Astrocyte (in vitro differentiated cells and primary cell): ENCODE measurements around the gene AGRN. TPM values are rescaled to one million over a fixed set of nuclear protein-coding genes. Genes with fewer than 3 reads are reported as not detected.

Experiments used
- DNase-seq: peaks from one replicate; pipeline ENCODE4 v3.0.0-alpha.2; 2010; ENCODE audit warnings: low read depth
- FAIRE-seq: peaks from 2 replicates; lab custom pipeline; 2011; peaks lifted over from hg19 to GRCh38; lab: Jason Lieb, UNC
- H2AFZ ChIP-seq: 2 replicates; pipeline ENCODE4 v1.6.0; 2012; ENCODE audit warnings: low read depth, low read length, inconsistent platforms
- H3K27ac ChIP-seq: 2 replicates; pipeline ENCODE4 v1.5.1; 2011; ENCODE audit warnings: low read depth, low read length, inconsistent platforms
- H3K27me3 ChIP-seq: 2 replicates; pipeline ENCODE4 v1.6.0; 2011; ENCODE audit warnings: low read length, inconsistent platforms; ENCODE audit not compliant: insufficient read depth
- H3K36me3 ChIP-seq: 2 replicates; pipeline ENCODE4 v1.5.1; 2011; ENCODE audit warnings: low read length, inconsistent platforms; ENCODE audit not compliant: insufficient read depth
- H3K4me1 ChIP-seq: 2 replicates; pipeline ENCODE4 v1.5.1; 2011; ENCODE audit warnings: low read length, inconsistent platforms; ENCODE audit not compliant: insufficient read depth
- H3K4me2 ChIP-seq: 2 replicates; pipeline ENCODE4 v1.6.0; 2012; ENCODE audit warnings: low read length, inconsistent platforms
- H3K4me3 ChIP-seq: 2 replicates; pipeline ENCODE4 v1.5.1; 2011; ENCODE audit warnings: low read depth, mild to moderate bottlenecking, low read length, inconsistent platforms; ENCODE audit not compliant: insufficient read depth
- H3K79me2 ChIP-seq: 2 replicates; pipeline ENCODE4 v1.6.0; 2012; ENCODE audit warnings: mild to moderate bottlenecking, low read length, inconsistent platforms; ENCODE audit not compliant: insufficient read depth
- H3K9ac ChIP-seq: 2 replicates; pipeline ENCODE4 v1.6.0; 2012; ENCODE audit warnings: mild to moderate bottlenecking, low read length, inconsistent platforms
- H3K9me3 ChIP-seq: 2 replicates; pipeline ENCODE4 v1.5.1; 2012; ENCODE audit warnings: low read depth, mild to moderate bottlenecking, low read length, inconsistent platforms; ENCODE audit not compliant: insufficient read depth
- H4K20me1 ChIP-seq: 2 replicates; pipeline ENCODE4 v1.6.0; 2012; ENCODE audit warnings: low read length, inconsistent platforms; ENCODE audit not compliant: insufficient read depth
- H3K27ac Mint-ChIP-seq: one replicate; pipeline ENCODE4 v1.8.0; 2021; ENCODE audit warnings: mild to moderate bottlenecking, mixed read lengths; ENCODE audit not compliant: unreplicated experiment
- H3K27me3 Mint-ChIP-seq: one replicate; pipeline ENCODE4 v1.8.0; 2021; ENCODE audit warnings: low read depth, mixed read lengths; ENCODE audit not compliant: unreplicated experiment
- H3K36me3 Mint-ChIP-seq: one replicate; pipeline ENCODE4 v1.8.0; 2021; ENCODE audit warnings: low read depth, mixed read lengths; ENCODE audit not compliant: unreplicated experiment
- H3K4me1 Mint-ChIP-seq: one replicate; pipeline ENCODE4 v1.8.0; 2021; ENCODE audit warnings: low read depth, mixed read lengths; ENCODE audit not compliant: unreplicated experiment
- H3K4me3 Mint-ChIP-seq: one replicate; pipeline ENCODE4 v1.8.0; 2021; ENCODE audit warnings: mild to moderate bottlenecking, moderate library complexity, mixed read lengths; ENCODE audit not compliant: unreplicated experiment
- H3K9me3 Mint-ChIP-seq: one replicate; pipeline ENCODE4 v1.8.0; 2021; ENCODE audit warnings: mild to moderate bottlenecking, mixed read lengths; ENCODE audit not compliant: unreplicated experiment
- CTCF ChIP-seq: IDR thresholded peaks from 2 replicates; pipeline ENCODE4 v1.5.1; 2011; ENCODE audit warnings: low read depth, mild to moderate bottlenecking, inconsistent platforms, low read length, moderate library complexity; ENCODE audit not compliant: insufficient read depth
- EZH2 ChIP-seq: IDR thresholded peaks from 2 replicates; pipeline ENCODE4 v1.6.1; 2012; ENCODE audit warnings: mild to moderate bottlenecking, low read length, inconsistent platforms; ENCODE audit not compliant: insufficient read depth
- total RNA-seq: library from RNA; stranded (reverse); gene quantifications from 2 replicates; pipeline ENCODE4 v1.2.1, GENCODE V29; 2021

The AGRN gene
- total RNA-seq, 1 donor from 2014 or later = 589 TPM

- TF ChIP-seq CTCF = no peak
- TF ChIP-seq EZH2 = no peak
- Mint-ChIP-seq H3K4me1 (peaks cover 5% of the 10 kb centered on the region), H3K4me3 (peak overlapping the region; percentile 76), H3K27ac (no peak overlapping the region), H3K36me3 (no peaks in the 10 kb centered on the region), H3K9me3 (no peaks in the 10 kb centered on the region), H3K27me3 (no peaks in the 10 kb centered on the region)
- no peaks in the 10 kb centered on the region for H3K27me3 ChIP-seq
- H3K4me1 ChIP-seq = peaks cover 28% of the 10 kb centered on the region
- H4K20me1 ChIP-seq = peaks cover 4% of the 10 kb centered on the region
- no peaks in the 10 kb centered on the region for H3K36me3 ChIP-seq
- no peak overlapping the region for H3K27ac ChIP-seq
- H3K4me3 ChIP-seq = no peak overlapping the region
- H2AFZ ChIP-seq = peak overlapping the region; percentile 52
- no peak for FAIRE-seq
- H3K79me2 ChIP-seq = no peaks in the 10 kb centered on the region
- peak overlapping the region; percentile 95 for H3K4me2 ChIP-seq
- H3K9ac ChIP-seq = no peak overlapping the region
- no peaks in the 10 kb centered on the region for H3K9me3 ChIP-seq
- DNase-seq = no peak
Measured at GRCh38 chr1:1067860-1068516, 48.1 kb downstream of the AGRN start.

GRCh38 chr1:1068517-1069055, 48.7 kb downstream of the AGRN start:
- no peak for FAIRE-seq
- Mint-ChIP-seq H3K36me3 (no peaks in the 10 kb centered on the region), H3K27me3 (no peaks in the 10 kb centered on the region), H3K4me3 (peak overlapping the region; percentile 76), H3K9me3 (no peaks in the 10 kb centered on the region), H3K27ac (no peak overlapping the region), H3K4me1 (peaks cover 4% of the 10 kb centered on the region)
- Histone ChIP-seq H3K4me1 (peaks cover 22% of the 10 kb centered on the region), H3K79me2 (no peaks in the 10 kb centered on the region), H3K4me2 (peak overlapping the region; percentile 95), H3K9me3 (no peaks in the 10 kb centered on the region), H3K36me3 (no peaks in the 10 kb centered on the region), H3K27ac (no peak overlapping the region), H4K20me1 (peaks cover under 1% of the 10 kb centered on the region), H3K9ac (no peak overlapping the region), H3K4me3 (no peak overlapping the region), H2AFZ (peak overlapping the region; percentile 52), H3K27me3 (no peaks in the 10 kb centered on the region)
- DNase-seq = no peak
- TF ChIP-seq EZH2 (no peak), CTCF (no peak)
